Mucosa of stomach (tissue), 1 donor: ENCODE measurements around the gene PSMD7.

Source experiments
- H3K27me3 ChIP-seq: one replicate; pipeline ENCODE4 v1.7.0; 2013; ENCODE audit warnings: mild to moderate bottlenecking, low read length; ENCODE audit not compliant: control insufficient read depth, insufficient read depth
- H3K36me3 ChIP-seq: one replicate; pipeline ENCODE4 v1.7.0; 2013; ENCODE audit warnings: low read length; ENCODE audit not compliant: control insufficient read depth, insufficient read depth
- H3K4me1 ChIP-seq: one replicate; pipeline ENCODE4 v1.7.0; 2013; ENCODE audit warnings: mild to moderate bottlenecking, low read length; ENCODE audit not compliant: control insufficient read depth, insufficient read depth
- H3K4me3 ChIP-seq: one replicate; pipeline ENCODE4 v1.7.0; 2013; ENCODE audit warnings: low read length
- H3K9ac ChIP-seq: one replicate; pipeline ENCODE4 v1.7.0; 2013; ENCODE audit warnings: mild to moderate bottlenecking, low read length, moderate library complexity
- H3K9me3 ChIP-seq: one replicate; pipeline ENCODE4 v1.7.0; 2013; ENCODE audit warnings: mild to moderate bottlenecking, low read length, moderate library complexity; ENCODE audit not compliant: control insufficient read depth
- donor health status: Pancreatic carcinoma.

Gene PSMD7

DNA sequence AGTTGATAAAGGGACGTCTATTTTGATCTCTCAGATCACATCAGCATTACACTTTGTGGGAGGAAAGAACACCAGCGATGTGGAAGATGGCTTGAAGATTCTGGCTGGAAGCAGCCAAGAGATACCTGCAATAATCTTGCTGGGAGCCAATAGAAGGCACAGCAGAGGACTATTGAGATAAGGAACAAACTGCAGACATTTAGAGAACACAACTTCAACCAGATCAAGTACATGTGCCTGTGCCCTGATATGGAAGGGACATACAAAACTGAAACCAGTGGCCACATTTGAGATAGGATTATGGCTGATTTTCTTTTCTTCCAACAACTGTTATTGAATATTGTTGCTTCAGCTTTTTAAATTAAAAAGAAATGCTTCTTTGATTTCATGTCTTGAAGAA is 18.6 kb upstream of the PSMD7 start:
- H3K4me3 ChIP-seq, result no peak overlapping the region
- no peaks in the 10 kb centered on the region for H3K36me3 ChIP-seq
- H3K4me1 ChIP-seq, result no peaks in the 10 kb centered on the region
- no peak overlapping the region for H3K9ac ChIP-seq
- no peaks in the 10 kb centered on the region for H3K9me3 ChIP-seq
- H3K27me3 ChIP-seq, result no peaks in the 10 kb centered on the region

DNA sequence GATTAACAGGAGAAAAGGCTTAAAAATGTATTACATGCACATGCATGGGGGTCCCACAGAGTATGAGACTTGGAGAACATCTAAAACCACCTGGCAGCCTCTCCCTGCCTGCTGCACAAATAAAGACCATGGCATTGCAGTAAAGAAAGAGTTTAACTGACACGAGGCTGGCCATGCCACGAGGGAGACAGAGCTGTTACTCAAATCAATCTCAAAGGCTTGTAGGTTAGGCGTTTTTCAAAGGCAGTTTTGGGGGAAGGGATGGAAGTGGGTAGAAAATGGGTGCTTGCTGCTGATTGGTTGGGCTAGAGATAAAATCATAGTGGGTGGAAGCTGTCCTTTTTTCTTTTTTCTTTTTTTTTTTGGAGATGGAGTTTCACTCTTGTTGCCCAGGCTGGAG is 17.3 kb upstream of the PSMD7 start:
- H3K4me3 ChIP-seq, result no peak overlapping the region
- H3K4me1 ChIP-seq, result no peaks in the 10 kb centered on the region
- no peaks in the 10 kb centered on the region for H3K27me3 ChIP-seq
- H3K9ac ChIP-seq, result no peak overlapping the region
- H3K9me3 ChIP-seq, result no peaks in the 10 kb centered on the region
- H3K36me3 ChIP-seq, result no peaks in the 10 kb centered on the region

DNA sequence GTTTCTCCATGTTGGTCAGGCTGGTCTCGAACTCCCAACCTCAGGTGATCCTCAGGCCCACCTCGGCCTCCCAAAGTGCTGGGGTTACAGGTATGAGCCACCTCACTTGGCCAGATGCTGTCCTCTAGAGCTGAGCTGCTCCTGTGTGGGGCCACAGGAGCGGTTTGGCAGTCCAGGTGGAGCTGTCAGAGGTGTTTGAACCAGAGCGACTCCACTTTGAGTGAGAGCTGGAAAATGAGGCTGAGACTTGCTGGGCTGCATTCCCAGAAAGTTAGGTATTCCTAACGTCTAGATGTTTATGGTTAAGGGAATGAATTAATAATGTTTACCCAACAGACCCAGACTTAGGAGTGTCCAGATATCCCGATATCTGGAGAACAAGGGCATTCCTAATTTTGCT is 16.8 kb upstream of the PSMD7 start:
- Histone ChIP-seq H3K4me3 (no peak overlapping the region), H3K27me3 (no peaks in the 10 kb centered on the region), H3K4me1 (no peaks in the 10 kb centered on the region), H3K9ac (no peak overlapping the region), H3K9me3 (no peaks in the 10 kb centered on the region), H3K36me3 (no peaks in the 10 kb centered on the region)

DNA sequence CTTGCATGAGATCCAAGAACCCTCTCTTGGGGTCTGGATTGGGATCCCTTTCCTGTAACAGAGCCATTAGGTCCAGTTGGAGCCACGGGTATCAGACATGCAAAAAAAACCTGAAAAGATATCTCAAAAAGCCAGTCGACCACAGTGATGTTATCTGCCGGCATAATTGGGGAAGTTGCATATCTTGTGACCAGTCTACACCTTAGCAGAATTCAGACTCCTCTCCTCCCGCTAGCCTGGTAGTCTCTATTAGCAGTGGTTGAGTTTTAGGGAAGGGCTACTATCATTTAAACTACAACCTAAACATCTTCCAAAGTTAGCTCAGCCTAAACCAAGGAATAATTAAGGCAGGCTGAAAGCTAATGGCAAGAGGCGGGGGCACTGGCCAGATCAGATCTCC is 16.2 kb upstream of the PSMD7 start:
- Histone ChIP-seq H3K9ac (no peak overlapping the region), H3K27me3 (no peaks in the 10 kb centered on the region), H3K36me3 (no peaks in the 10 kb centered on the region), H3K4me3 (no peak overlapping the region), H3K4me1 (no peaks in the 10 kb centered on the region), H3K9me3 (no peaks in the 10 kb centered on the region)

DNA sequence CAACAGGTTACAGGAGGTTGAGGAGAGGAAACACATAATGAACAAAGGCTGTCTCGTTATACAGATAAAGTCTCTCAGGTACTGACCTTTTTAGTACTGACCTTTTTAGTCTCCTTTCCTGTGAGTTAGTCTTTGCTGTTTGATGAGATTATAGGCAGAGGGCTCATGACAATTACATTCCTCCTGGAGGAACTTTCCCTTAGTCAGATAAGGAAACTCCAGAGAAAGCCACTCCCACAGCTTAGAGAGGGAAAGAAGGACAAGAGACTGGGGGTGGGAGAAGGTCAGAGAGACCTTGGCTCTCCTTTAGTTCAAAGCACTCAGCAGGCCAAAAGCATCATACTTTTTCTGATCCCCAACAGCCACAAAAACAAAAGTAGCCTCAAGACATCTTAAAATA is 15.3 kb upstream of the PSMD7 start:
- Histone ChIP-seq H3K4me3 (no peak overlapping the region), H3K9me3 (no peaks in the 10 kb centered on the region), H3K4me1 (no peaks in the 10 kb centered on the region), H3K9ac (no peak overlapping the region), H3K27me3 (no peaks in the 10 kb centered on the region), H3K36me3 (no peaks in the 10 kb centered on the region)

DNA sequence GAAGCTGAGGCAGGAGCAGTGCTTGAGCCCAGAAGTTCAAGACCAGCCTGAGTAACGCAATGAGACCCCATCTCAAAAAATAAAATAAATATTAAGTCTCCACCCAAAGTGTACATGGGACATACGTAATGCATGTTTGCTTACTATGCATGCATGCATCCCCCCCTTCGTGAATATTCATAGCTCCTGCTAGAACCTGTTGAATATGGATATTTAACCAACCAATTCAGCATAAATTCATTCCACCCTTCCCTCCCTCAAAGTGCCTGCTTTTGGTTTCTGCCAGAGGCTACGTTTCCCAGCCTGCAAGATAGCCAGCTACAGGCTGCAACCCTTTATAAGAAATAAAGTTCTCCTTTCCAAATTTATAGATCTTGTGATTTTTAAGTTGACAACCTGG is 12.9 kb upstream of the PSMD7 start:
- no peaks in the 10 kb centered on the region for H3K9me3 ChIP-seq
- no peaks in the 10 kb centered on the region for H3K36me3 ChIP-seq
- no peak overlapping the region for H3K9ac ChIP-seq
- H3K27me3 ChIP-seq, result no peaks in the 10 kb centered on the region
- no peak overlapping the region for H3K4me3 ChIP-seq
- no peaks in the 10 kb centered on the region for H3K4me1 ChIP-seq

DNA sequence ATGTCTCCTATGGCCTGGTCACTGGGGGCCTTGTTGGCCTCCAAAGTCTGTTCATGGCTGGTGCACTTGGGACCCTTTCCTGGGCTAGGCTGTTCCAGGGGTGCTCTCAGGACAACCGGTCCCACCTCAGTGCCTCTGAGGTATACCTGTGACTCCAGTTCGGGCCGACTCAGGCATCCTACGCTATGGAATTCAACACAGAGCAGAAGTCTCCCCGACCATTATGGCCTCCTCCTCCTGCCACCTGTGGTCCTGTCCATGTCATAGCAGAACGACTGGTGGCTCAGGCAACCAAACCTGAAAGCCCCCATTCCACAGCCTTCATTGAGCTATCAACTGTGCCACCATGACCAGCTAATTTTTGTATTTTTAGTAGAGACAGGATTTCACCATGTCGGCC is 8.5 kb upstream of the PSMD7 start:
- no peak overlapping the region for H3K9ac ChIP-seq
- no peaks in the 10 kb centered on the region for H3K27me3 ChIP-seq
- no peak overlapping the region for H3K4me3 ChIP-seq
- H3K36me3 ChIP-seq, result no peaks in the 10 kb centered on the region
- H3K9me3 ChIP-seq, result no peaks in the 10 kb centered on the region
- no peaks in the 10 kb centered on the region for H3K4me1 ChIP-seq

DNA sequence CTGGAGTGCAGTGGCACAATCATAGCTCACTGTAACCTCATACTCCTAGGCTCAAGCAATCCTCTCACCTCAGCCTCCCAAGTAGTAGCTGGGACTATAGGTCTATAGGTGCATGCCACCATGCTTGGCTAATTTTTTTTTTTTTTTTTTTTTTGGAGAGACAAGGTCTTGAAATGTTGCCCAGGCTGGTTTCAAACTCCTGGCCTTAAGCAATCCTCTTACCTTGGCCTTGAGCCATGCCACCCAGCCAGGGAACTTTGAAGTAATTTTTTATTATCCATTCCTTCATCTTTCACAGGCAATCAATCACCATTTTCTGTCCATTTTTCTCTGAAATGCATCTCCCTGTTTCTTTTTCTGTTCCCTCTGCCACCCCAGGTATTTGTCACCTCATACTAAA is 6.3 kb upstream of the PSMD7 start:
- Histone ChIP-seq H3K36me3 (no peaks in the 10 kb centered on the region), H3K4me1 (peaks cover 4% of the 10 kb centered on the region), H3K4me3 (no peak overlapping the region), H3K9ac (no peak overlapping the region), H3K27me3 (no peaks in the 10 kb centered on the region), H3K9me3 (no peaks in the 10 kb centered on the region)

DNA sequence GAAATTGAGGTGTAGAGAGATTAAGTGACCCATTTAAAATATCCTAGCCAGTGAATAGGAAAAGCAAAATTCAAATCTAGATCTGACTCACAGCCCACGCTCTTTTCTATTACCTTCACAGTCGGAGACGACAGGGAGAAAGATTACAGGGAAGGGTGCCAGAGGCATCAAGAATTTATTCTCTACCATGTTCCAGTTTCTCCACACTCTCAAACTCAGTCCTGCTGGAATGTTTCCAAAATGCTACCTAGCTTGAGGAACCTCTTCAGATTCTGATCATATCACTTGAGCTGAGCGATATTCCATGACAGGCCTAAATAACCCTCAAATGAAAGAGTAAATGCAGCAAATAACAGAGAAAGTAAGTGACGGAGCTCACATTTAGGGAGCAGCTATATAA is 5.4 kb upstream of the PSMD7 start:
- peaks cover 9% of the 10 kb centered on the region for H3K4me1 ChIP-seq

DNA sequence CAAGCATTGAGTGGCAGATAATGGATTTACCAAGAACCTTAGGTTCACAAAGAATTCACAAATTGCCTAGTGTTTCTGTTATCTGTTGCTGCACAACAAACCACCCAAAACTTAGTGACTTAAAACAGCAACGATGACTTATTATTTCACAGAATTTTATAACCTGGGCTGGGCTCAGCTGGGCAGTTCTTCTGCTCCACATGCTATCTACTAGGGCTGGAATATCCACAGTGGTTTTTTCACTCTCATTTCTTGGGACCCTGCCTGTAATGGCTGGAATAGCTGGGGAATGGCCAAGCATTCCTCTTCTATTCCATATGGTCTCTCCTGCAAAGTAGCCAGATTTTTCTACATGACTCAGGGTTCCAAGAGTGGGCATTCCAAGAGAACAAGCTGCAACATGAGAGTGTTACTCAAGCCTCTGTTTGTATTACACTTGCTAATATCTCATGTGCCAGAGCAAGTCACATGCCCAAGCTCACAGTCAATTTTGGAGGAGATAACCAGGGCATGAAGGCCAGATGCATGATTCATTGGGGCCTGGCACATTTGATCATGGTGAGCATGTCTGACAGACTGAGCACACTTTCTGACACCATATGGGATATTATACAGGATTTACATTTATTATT is 4.9 kb upstream of the PSMD7 start:
- Histone ChIP-seq H3K4me1 (peaks cover 9% of the 10 kb centered on the region), H3K36me3 (no peaks in the 10 kb centered on the region), H3K4me3 (no peak overlapping the region), H3K9ac (no peak overlapping the region), H3K27me3 (no peaks in the 10 kb centered on the region), H3K9me3 (no peaks in the 10 kb centered on the region)

More for the DNA sequence above, 5.4 kb upstream of the PSMD7 start:
- H3K36me3 ChIP-seq, result no peaks in the 10 kb centered on the region
- H3K9me3 ChIP-seq, result no peaks in the 10 kb centered on the region
- no peaks in the 10 kb centered on the region for H3K27me3 ChIP-seq
- H3K4me3 ChIP-seq, result no peak overlapping the region
- no peak overlapping the region for H3K9ac ChIP-seq

DNA sequence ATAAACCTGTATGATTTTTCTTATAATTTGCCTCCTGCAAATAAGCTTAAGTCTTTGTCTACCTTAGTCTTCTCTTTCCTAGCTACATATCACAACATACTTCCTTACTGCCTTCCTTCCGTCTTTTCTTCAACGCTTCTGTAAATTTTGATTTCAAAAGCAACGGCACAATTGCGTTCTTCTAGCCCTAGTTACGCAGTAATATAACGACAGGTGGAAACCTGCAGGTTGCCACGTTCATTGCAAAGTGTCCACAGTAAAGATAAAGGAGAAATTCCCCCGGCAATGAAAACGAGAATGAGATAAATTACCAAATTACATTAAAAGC is 546 bp upstream of the PSMD7 start:
- peaks cover 17% of the 10 kb centered on the region for H3K4me1 ChIP-seq
- H3K9me3 ChIP-seq, result no peaks in the 10 kb centered on the region
- no peaks in the 10 kb centered on the region for H3K27me3 ChIP-seq
- peak overlapping the region; percentile 89 for H3K9ac ChIP-seq
- no peaks in the 10 kb centered on the region for H3K36me3 ChIP-seq
- peak overlapping the region; percentile 94 for H3K4me3 ChIP-seq

DNA sequence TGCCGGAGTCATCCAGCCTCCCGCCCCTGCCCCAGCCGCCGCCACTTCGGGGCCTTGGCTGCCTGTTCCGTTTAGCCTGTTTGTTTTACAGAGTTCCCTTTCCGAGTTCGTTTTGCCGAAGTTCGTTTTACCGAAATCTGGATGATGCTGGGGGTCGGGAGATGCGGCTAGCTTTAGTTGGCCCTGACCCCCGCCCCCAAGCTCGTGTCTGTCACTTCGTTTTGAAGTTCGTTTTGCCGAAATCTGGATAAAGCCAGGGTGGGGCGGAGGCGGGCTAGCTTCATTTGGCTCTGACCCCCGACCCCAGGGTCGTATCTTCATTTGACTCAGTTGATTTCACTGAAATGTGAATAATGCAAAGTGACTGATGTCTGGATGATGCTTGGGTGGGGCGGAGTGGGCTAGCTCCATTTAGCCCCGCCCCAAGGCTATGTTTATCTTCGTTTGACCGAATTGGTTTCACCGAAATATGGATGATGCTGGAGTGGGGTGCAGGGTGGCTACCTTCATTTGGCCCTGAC is 591 bp downstream of the PSMD7 start:
- no peaks in the 10 kb centered on the region for H3K27me3 ChIP-seq
- H3K9me3 ChIP-seq, result no peaks in the 10 kb centered on the region
- H3K9ac ChIP-seq, result peak overlapping the region; percentile 89
- H3K4me1 ChIP-seq, result peaks cover 17% of the 10 kb centered on the region
- H3K36me3 ChIP-seq, result no peaks in the 10 kb centered on the region
- peak overlapping the region; percentile 94 for H3K4me3 ChIP-seq

DNA sequence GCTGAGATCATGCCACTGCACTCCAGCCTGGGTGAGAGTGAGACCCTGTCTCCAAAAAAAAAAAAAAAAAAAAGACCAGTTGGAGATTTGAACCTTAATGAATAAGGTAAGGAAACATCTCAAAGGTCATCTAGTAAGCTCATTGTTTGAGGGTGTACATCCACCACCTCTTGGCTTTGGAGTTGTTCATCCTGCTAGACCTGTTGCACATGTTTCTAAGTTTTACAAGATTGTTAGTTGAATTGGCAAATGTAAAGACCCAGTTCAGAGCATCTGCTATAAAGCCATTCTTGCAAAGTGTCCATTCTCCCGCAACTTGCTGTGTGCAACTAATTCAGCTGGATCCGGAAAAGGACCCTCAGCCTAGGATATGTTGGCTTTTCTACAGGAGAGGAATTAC is 1.5 kb downstream of the PSMD7 start:
- no peak overlapping the region for H3K4me3 ChIP-seq
- H3K9ac ChIP-seq, result no peak overlapping the region
- H3K27me3 ChIP-seq, result no peaks in the 10 kb centered on the region
- no peaks in the 10 kb centered on the region for H3K36me3 ChIP-seq
- H3K4me1 ChIP-seq, result peaks cover 17% of the 10 kb centered on the region
- no peaks in the 10 kb centered on the region for H3K9me3 ChIP-seq
